Mucosa of descending colon (tissue), 3 donors: ENCODE measurements around the gene CRB3. TPM values are rescaled to one million over a fixed set of nuclear protein-coding genes. Genes with fewer than 3 reads are reported as not detected.
"Not testable (repeated sequence)": the region's sequence is repeated elsewhere in the genome, so short reads cannot be mapped to it uniquely, and the experiment has no call there.

ENCODE experiments used
- ATAC-seq: fragments of 200-7000 bp; cut with Tn5 transposase; one replicate; pipeline ENCODE4 v1.9.1; 2020; ENCODE audit warnings: mild to moderate bottlenecking, moderate library complexity
- DNase-seq, 3 donors: peaks; one replicate each; pipeline ENCODE4 v3.0.0-alpha.2; 2020
- H3K36me3 ChIP-seq: fragments of 200-600 bp; one replicate; pipeline ENCODE4 v1.8.0; 2021; ENCODE audit warnings: low read depth, mild to moderate bottlenecking
- H3K4me1 ChIP-seq: fragments of 200-600 bp; one replicate; pipeline ENCODE4 v1.8.0; 2021; ENCODE audit warnings: low read depth, mild to moderate bottlenecking
- H3K4me3 ChIP-seq: fragments of 200-600 bp; one replicate; pipeline ENCODE4 v1.8.0; 2021; ENCODE audit warnings: mild to moderate bottlenecking
- H3K9me3 ChIP-seq: fragments of 200-600 bp; one replicate; pipeline ENCODE4 v1.8.0; 2021; ENCODE audit warnings: mild to moderate bottlenecking
- CTCF ChIP-seq: fragments of 200-600 bp; IDR thresholded peaks from one replicate; pipeline ENCODE4 v1.8.0; 2022; ENCODE audit warnings: antibody characterized with exemption, mild to moderate bottlenecking
- intact Hi-C, 2 donors: fragments of 100-400 bp; cut with DNase I in 1 of 2; cut with micrococcal nuclease in 1 of 2; formaldehyde crosslinking; loops; one replicate each; pipeline versions ENCODE4 v1.11.0 to v1.11.1; 2022; cut with DNase I, micrococcal nuclease
- total RNA-seq, 3 donors: library from RNA; stranded (reverse); fragmentation: NEBNext Ultra II Directional in 2 of 3; extraction: Animal tissue kit (Norgen Biotek cat#: 25700) in 2 of 3; gene quantifications; one replicate each; pipeline versions ENCODE4 v1.2.1 to v1.2.4, GENCODE V29; 2021 to 2023
- donor health status: DM: no; HTN: no; CAD: no; lungs with moderate emphysema.
- donor health status: DM: no; HTN: no; CAD: no.
- donor health status: DM: no; HTN: yes; CAD: no.

The CRB3 gene
- total RNA-seq, 3 donors from 2014 or later, result 49.9 to 139 (median 86.0) TPM

- Histone ChIP-seq H3K4me1 (peaks cover 19% of the 10 kb centered on the region), H3K4me3 (peak overlapping the region; percentile 61), H3K36me3 (peaks cover 12% of the 10 kb centered on the region), H3K9me3 (no peaks in the 10 kb centered on the region)
- intact Hi-C loops, result no loop called here
- ATAC-seq (peak; percentile 92), DNase-seq (peak; percentile 99 to 100 (median 99))
- TF ChIP-seq CTCF, result peak; percentile 41
Measured at GRCh38 chr19:6424939-6425731, 38.9 kb upstream of the CRB3 start.

DNA sequence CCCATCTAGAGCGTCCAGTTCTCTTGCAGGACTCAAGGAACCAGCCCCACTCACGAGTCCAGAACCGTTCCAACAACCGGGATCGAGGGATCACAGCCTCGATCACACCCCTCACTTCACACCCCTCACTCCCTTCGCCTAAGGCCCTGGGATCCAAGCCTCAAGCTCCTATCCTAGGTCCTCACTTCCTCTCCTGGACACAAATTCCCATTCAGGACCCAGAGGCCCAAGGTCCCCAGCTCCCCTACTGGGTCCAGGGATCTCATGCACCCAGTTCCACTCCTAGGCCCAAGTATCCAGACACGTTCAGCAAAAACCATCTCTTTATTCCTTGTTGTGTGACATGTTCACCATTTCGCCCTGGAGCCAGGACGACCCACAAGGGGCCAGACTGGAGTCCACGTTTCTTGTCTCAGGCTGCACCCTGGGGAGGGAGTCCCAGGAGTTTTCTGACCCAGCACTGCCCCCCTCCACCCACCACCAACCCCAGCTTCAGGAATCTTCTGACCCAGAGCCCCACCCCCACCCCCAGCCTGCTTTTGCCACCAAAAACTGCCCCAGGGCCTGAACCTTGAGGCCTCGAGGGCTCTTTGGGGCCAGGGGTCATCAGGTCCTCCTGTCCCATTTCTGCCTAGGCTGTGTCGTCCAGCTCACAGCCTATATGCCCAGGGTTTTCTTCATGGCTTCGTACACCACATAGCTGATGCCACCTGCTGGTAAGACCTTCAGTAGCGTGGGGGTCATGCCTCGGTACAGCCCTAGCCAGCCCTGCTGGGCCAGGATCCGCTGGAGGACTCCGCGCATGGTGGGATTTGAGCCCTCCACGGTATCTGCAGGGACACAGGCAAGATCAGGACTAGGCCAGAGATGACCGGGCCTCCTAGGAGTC is 38.1 kb upstream of the CRB3 start:
- ATAC-seq (no peak), DNase-seq (peak in 1 of 3 donors; percentile 27)
- peaks cover 7% of the 10 kb centered on the region for H3K36me3 ChIP-seq
- intact Hi-C loops, result no loop called here
- no peak for TF ChIP-seq CTCF
- H3K4me3 ChIP-seq, result no peak overlapping the region
- no peaks in the 10 kb centered on the region for H3K9me3 ChIP-seq
- peaks cover 19% of the 10 kb centered on the region for H3K4me1 ChIP-seq

DNA sequence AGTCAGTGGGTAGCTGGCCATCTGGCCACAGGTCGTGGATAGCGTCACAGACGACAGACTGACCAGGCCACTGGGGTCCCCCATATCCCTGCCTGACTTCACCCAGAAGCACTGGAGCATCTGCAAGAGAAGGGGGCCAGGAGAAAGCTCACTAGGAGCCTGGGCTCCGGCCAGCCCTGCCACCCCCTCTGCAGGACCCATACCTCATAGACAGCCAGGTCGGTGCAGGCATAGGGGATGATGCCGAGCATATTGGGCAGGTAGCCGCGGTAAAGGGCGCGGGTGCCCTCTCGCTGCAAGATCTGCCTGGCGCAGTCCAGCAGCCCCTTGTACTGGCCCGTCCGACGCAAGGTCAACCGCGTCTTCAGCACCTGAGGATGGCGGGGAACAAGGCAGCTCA is 36.9 kb upstream of the CRB3 start:
- ATAC-seq, result no peak
- peaks cover 7% of the 10 kb centered on the region for H3K36me3 ChIP-seq
- no peak for TF ChIP-seq CTCF
- no peak for DNase-seq
- peaks cover 19% of the 10 kb centered on the region for H3K4me1 ChIP-seq
- H3K9me3 ChIP-seq, result no peaks in the 10 kb centered on the region
- no peak overlapping the region for H3K4me3 ChIP-seq
- intact Hi-C loops, result no loop called here

DNA sequence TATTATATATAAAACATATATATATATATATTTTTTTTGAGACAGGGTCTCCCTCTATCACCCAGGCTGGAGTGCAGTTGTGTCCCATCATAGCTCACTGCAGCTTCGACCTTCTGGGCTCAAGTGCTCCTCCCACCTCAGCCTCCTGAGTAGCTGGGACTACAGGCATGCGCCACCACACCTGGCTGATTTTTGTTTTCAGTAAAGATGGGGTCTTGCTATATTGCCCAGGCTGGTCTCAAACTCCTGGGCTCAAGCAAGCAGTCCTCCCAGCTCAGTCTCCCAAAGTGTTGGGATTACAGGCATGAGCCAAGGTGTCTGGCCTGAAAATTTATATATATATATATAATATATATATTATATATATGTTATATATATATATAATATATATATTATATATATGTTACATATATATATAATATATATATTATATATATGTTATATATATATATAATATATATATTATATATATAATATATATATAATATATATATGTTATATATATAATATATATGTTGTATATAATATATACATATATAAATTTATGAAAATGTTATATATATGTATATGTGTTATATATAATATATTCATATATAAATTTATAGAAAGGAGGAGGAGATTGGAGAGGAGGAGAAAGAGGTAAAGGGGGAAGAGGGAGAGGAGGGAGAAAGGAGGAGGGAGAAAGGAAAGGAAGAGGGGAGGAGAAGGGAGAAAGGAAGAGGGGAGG is 35.2 kb upstream of the CRB3 start:
- ATAC-seq, H3K9me3 ChIP-seq, intact Hi-C loops, H3K36me3 ChIP-seq, DNase-seq, H3K4me3 ChIP-seq: not testable (repeated sequence)
- peaks cover 10% of the 10 kb centered on the region for H3K4me1 ChIP-seq

GRCh38 chr19:6429419-6430221 is 34.5 kb upstream of the CRB3 start:
- Histone ChIP-seq H3K4me3 (no peak overlapping the region), H3K4me1 (peaks cover 10% of the 10 kb centered on the region), H3K36me3 (peaks cover 7% of the 10 kb centered on the region), H3K9me3 (no peaks in the 10 kb centered on the region)
- intact Hi-C loops, result no loop called here
- no peak for TF ChIP-seq CTCF
- ATAC-seq (no peak), DNase-seq (no peak)
